Breast epithelium (tissue), 3 donors: ENCODE results near the gene AOPEP.

ENCODE experiments used
- POLR2A ChIP-seq: fragments of 450-650 bp; IDR thresholded peaks from one replicate; pipeline ENCODE4 v1.6.1; 2016; ENCODE audit warnings: antibody characterized with exemption, mild to moderate bottlenecking, moderate library complexity
- POLR2AphosphoS5 ChIP-seq, 3 donors: sonication (generic); formaldehyde crosslinking; IDR thresholded peaks; one replicate each; pipeline ENCODE4 v1.6.1; 2017; ENCODE audit warnings: antibody characterized with exemption in 3 of 3
- TF ChIP-seq, protein P1 (sequence below), 3 donors: fragments of 450-650 bp; IDR thresholded peaks; one replicate each; pipeline ENCODE4 v1.5.1; 2016 to 2017; ENCODE audit warnings: antibody characterized with exemption in 3 of 3, mild to moderate bottlenecking in 3 of 3, moderate library complexity in 3 of 3

DNA sequence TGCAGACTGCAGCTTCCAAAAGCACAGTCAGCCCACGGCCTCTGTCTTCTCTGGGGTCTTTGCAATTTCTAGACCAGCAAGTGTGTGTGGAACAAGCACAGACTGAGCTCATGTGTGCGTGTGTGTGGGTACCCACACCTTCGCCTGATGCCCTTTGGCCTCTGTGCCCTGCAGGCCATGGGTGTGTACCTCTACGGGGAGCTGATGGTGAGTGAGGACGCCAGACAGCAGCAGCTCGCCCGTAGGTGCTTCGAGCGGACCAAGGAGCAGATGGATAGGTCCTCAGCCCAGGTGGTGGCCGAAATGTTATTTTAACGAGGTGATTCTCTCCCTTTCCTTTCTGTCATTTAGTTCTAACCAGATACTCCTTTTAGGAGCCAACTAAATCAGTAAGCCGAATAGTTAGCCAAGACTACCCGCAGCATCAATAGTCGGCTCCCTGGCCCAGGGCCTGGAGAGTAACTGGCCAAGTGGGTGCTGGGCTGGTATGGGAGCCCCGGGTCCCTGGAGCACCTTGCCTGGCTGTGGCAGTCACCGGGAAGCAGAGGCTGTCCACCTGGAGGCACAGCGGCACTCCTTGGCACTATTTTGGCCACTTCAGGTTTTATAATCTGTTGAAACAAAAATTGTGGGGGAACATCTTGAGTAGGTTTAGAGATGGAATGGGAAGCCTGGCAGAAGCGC is 356.0 kb downstream of the AOPEP start:
- TF ChIP-seq, protein P1, sequence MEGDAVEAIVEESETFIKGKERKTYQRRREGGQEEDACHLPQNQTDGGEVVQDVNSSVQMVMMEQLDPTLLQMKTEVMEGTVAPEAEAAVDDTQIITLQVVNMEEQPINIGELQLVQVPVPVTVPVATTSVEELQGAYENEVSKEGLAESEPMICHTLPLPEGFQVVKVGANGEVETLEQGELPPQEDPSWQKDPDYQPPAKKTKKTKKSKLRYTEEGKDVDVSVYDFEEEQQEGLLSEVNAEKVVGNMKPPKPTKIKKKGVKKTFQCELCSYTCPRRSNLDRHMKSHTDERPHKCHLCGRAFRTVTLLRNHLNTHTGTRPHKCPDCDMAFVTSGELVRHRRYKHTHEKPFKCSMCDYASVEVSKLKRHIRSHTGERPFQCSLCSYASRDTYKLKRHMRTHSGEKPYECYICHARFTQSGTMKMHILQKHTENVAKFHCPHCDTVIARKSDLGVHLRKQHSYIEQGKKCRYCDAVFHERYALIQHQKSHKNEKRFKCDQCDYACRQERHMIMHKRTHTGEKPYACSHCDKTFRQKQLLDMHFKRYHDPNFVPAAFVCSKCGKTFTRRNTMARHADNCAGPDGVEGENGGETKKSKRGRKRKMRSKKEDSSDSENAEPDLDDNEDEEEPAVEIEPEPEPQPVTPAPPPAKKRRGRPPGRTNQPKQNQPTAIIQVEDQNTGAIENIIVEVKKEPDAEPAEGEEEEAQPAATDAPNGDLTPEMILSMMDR (IDR thresholded peaks at IDR 0.05), result no peak
- TF ChIP-seq POLR2A (no peak), POLR2AphosphoS5 (IDR thresholded peaks at IDR 0.05) (no peak)
